Uterus (tissue), 4 donors: Measurements from ENCODE around the gene AIF1L. TPM values are rescaled to one million over a fixed set of nuclear protein-coding genes. Genes with fewer than 3 reads are reported as not detected.

Experiments used
- DNase-seq, 2 donors: peaks; one replicate each; pipeline ENCODE4 v3.0.0-alpha.2; 2019 to 2020
- H3K27ac ChIP-seq, 2 donors: fragments of 200-600 bp; sonication (generic); 1 replicate in 1 of 2; 2 replicates in 1 of 2; pipeline ENCODE4 v1.5.1; 2016 to 2018
- H3K27me3 ChIP-seq, 2 donors: fragments of 200-600 bp; sonication (generic); one replicate each; pipeline ENCODE4 v1.5.1; 2018 to 2019; ENCODE audit warnings: control low read depth in 1 of 2
- H3K36me3 ChIP-seq, 2 donors: fragments of 200-600 bp; sonication (generic); one replicate each; pipeline ENCODE4 v1.5.1; 2019; ENCODE audit warnings: control low read depth in 1 of 2
- H3K4me1 ChIP-seq, 2 donors: fragments of 200-600 bp; sonication (generic); one replicate each; pipeline ENCODE4 v1.5.1; 2018 to 2019; ENCODE audit warnings: control low read depth in 1 of 2
- H3K4me3 ChIP-seq, 2 donors: fragments of 200-600 bp; sonication (generic); 1 replicate in 1 of 2; 2 replicates in 1 of 2; pipeline ENCODE4 v1.5.1; 2018 to 2019; ENCODE audit warnings: mild to moderate bottlenecking in 1 of 2
- H3K9me3 ChIP-seq, 2 donors: fragments of 200-600 bp; sonication (generic); one replicate each; pipeline ENCODE4 v1.5.1; 2019; ENCODE audit warnings: control low read depth in 1 of 2
- CTCF ChIP-seq, 4 experiments: fragments of 200-600 bp in 2 of 4; fragments of 450-650 bp in 2 of 4; sonication (generic) in 2 of 4; IDR thresholded peaks; one replicate each; pipeline ENCODE4 v1.5.1; 2016 to 2019; ENCODE audit warnings: antibody characterized with exemption in 4 of 4, mild to moderate bottlenecking in 2 of 4, moderate library complexity in 1 of 4
- POLR2A ChIP-seq, 2 donors: fragments of 450-650 bp; IDR thresholded peaks; one replicate each; pipeline ENCODE4 v1.6.1; 2016; ENCODE audit warnings: antibody characterized with exemption in 2 of 2, mild to moderate bottlenecking in 1 of 2, moderate library complexity in 1 of 2
- intact Hi-C: fragments of 100-400 bp; cut with DNase I; formaldehyde crosslinking; loops from one replicate; pipeline ENCODE4 v1.15.1; 2023; ENCODE audit warnings: low total_unique reads
- total RNA-seq, 4 donors: library from RNA; depleted of rRNA in 3 of 4; stranded (reverse); fragments of >200 nt in 3 of 4; gene quantifications; one replicate each; pipeline versions ENCODE4 v1.1.0 to v1.2.4, GENCODE V29; 2014 to 2023
- donor health status: DM: yes; HTN: yes; CAD: no.

AIF1L gene
- total RNA-seq, 4 donors from 2014 or later: 4.9 to 27.3 (median 16.8) TPM

- H3K36me3 ChIP-seq: no peaks in the 10 kb centered on the region
- intact Hi-C loops: no loop called here
- H3K4me3 ChIP-seq: no peak overlapping the region
- H3K4me1 ChIP-seq: no peaks in the 10 kb centered on the region
- TF ChIP-seq CTCF (IDR thresholded peaks at IDR 0.05) (no peak), POLR2A (IDR thresholded peaks at IDR 0.05) (no peak)
- no peak overlapping the region for H3K27ac ChIP-seq
- no peaks in the 10 kb centered on the region for H3K9me3 ChIP-seq
- no peaks in the 10 kb centered on the region for H3K27me3 ChIP-seq
- no peak for DNase-seq
These were observed 35.3 kb upstream of the AIF1L start for GRCh38 chr9:131060900-131061630.

- TF ChIP-seq CTCF (IDR thresholded peaks at IDR 0.05) (no peak), POLR2A (IDR thresholded peaks at IDR 0.05) (no peak)
- H3K4me3 ChIP-seq: no peak overlapping the region
- no peak overlapping the region for H3K27ac ChIP-seq
- no peak for DNase-seq
- H3K4me1 ChIP-seq: no peaks in the 10 kb centered on the region
- no peaks in the 10 kb centered on the region for H3K9me3 ChIP-seq
- intact Hi-C loops: no loop called here
- no peaks in the 10 kb centered on the region for H3K27me3 ChIP-seq
- no peaks in the 10 kb centered on the region for H3K36me3 ChIP-seq
These were observed 33.4 kb upstream of the AIF1L start for GRCh38 chr9:131062969-131063368.

DNA sequence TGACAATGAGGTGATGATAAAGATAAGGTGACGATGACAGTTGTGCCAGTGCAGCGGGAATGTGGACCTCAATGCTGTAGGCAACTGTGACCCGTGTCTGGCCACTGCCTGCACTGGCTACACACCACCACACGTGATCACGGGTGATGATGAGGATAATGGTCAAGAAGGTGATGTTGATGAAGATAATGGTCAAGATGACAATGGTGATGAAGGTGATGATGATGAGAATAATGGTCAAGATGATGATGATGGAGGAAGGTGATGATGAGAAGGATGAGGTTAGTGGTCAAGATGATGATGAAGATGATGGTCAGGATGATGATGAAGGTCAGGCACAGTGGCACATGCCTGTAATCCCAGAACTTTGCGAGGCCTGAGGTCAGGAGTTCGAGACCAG lies 30.7 kb upstream of the AIF1L start:
- H3K27ac ChIP-seq: no peak overlapping the region
- no peak for TF ChIP-seq CTCF (IDR thresholded peaks at IDR 0.05)
- TF ChIP-seq POLR2A (IDR thresholded peaks at IDR 0.05): no peak
- intact Hi-C loops: no loop called here
- H3K36me3 ChIP-seq: no peaks in the 10 kb centered on the region
- DNase-seq: no peak
- no peaks in the 10 kb centered on the region for H3K27me3 ChIP-seq
- no peaks in the 10 kb centered on the region for H3K4me1 ChIP-seq
- no peaks in the 10 kb centered on the region for H3K9me3 ChIP-seq
- no peak overlapping the region for H3K4me3 ChIP-seq

GRCh38 chr9:131067625-131068024 lies 28.7 kb upstream of the AIF1L start:
- TF ChIP-seq POLR2A (IDR thresholded peaks at IDR 0.05): no peak
- TF ChIP-seq CTCF (IDR thresholded peaks at IDR 0.05): no peak
- H3K4me1 ChIP-seq: no peaks in the 10 kb centered on the region
- H3K27me3 ChIP-seq: no peaks in the 10 kb centered on the region
- DNase-seq: no peak
- H3K27ac ChIP-seq: no peak overlapping the region
- H3K4me3 ChIP-seq: no peak overlapping the region
- no peaks in the 10 kb centered on the region for H3K36me3 ChIP-seq
- no peaks in the 10 kb centered on the region for H3K9me3 ChIP-seq
- intact Hi-C loops: no loop called here

GRCh38 chr9:131068076-131068816 lies 28.1 kb upstream of the AIF1L start:
- no peaks in the 10 kb centered on the region for H3K4me1 ChIP-seq
- TF ChIP-seq CTCF (IDR thresholded peaks at IDR 0.05) (no peak), POLR2A (IDR thresholded peaks at IDR 0.05) (no peak)
- intact Hi-C loops: no loop called here

More at GRCh38 chr9:131068076-131068816, 28.1 kb upstream of the AIF1L start:
- DNase-seq: no peak
- Histone ChIP-seq H3K4me3 (no peak overlapping the region), H3K27me3 (no peaks in the 10 kb centered on the region), H3K27ac (no peak overlapping the region), H3K9me3 (no peaks in the 10 kb centered on the region), H3K36me3 (no peaks in the 10 kb centered on the region)
